ENCODE results near the gene GNE. TPM values are rescaled to one million over a fixed set of nuclear protein-coding genes. Genes with fewer than 3 reads are reported as not detected.

GNE gene
- polyA plus RNA-seq, 1 experiment = 14.7 TPM

- no peaks in the 10 kb centered on the region for H3K27me3 ChIP-seq (ENCODE audit: control insufficient read depth, insufficient read depth, low read length)
- H3K4me3 ChIP-seq (ENCODE audit: low read depth, low read length) = no peak overlapping the region
- DNase-seq (ENCODE audit: low read depth) = no peak
- TF ChIP-seq CTCF (IDR thresholded peaks at IDR 0.05; ENCODE audit: insufficient read depth, low read depth, low read length) = no peak
- ChIA-PET CTCF (interaction anchor here (0.6 kb wide), 1 partner anchor 38 kb away, joined by 4 read pairs; no protein-coding TSS in a partner anchor), POLR2A (no interaction called here)
- peaks cover 3% of the 10 kb centered on the region; the same call in 1 of the 2 replicates for H3K36me3 ChIP-seq (ENCODE audit: control insufficient read depth, insufficient read depth, low read length)
Observed at GRCh38 chr9:36237230-36237629, 21.0 kb downstream of the GNE start.

- Histone ChIP-seq H3K4me3 (ENCODE audit: low read depth, low read length) (no peak overlapping the region), H3K36me3 (ENCODE audit: control insufficient read depth, insufficient read depth, low read length) (peaks cover 17% of the 10 kb centered on the region), H3K27me3 (ENCODE audit: control insufficient read depth, insufficient read depth, low read length) (no peaks in the 10 kb centered on the region)
- POLR2A ChIA-PET = no interaction called here
- DNase-seq (ENCODE audit: low read depth) = no peak
- CTCF ChIA-PET = interaction anchor here (0.6 to 1.5 kb wide), 3 partner anchors 9 to 106 kb away, joined by 3 to 4 read pairs (median 3); no protein-coding TSS in a partner anchor
- TF ChIP-seq CTCF (IDR thresholded peaks at IDR 0.05; ENCODE audit: insufficient read depth, low read depth, low read length) = no peak
Observed at GRCh38 chr9:36222449-36222848, 35.8 kb downstream of the GNE start.

GRCh38 chr9:36221667-36222066, 36.6 kb downstream of the GNE start:
- no peaks in the 10 kb centered on the region for H3K27me3 ChIP-seq (ENCODE audit: control insufficient read depth, insufficient read depth, low read length)
- no peak overlapping the region for H3K4me3 ChIP-seq (ENCODE audit: low read depth, low read length)
- DNase-seq (ENCODE audit: low read depth) = no peak
- TF ChIP-seq CTCF (IDR thresholded peaks at IDR 0.05; ENCODE audit: insufficient read depth, low read depth, low read length) = no peak
- CTCF ChIA-PET = interaction anchor here (0.6 to 1.5 kb wide), 4 partner anchors 9 to 107 kb away, joined by 3 to 4 read pairs (median 3); no protein-coding TSS in a partner anchor
- POLR2A ChIA-PET = no interaction called here
- H3K36me3 ChIP-seq (ENCODE audit: control insufficient read depth, insufficient read depth, low read length) = peaks cover 20% of the 10 kb centered on the region

GRCh38 chr9:36218411-36218901, 39.8 kb downstream of the GNE start:
- ChIA-PET CTCF (no interaction called here), POLR2A (no interaction called here)
- H3K36me3 ChIP-seq (ENCODE audit: control insufficient read depth, insufficient read depth, low read length) = peaks cover 19% of the 10 kb centered on the region
- H3K27me3 ChIP-seq (ENCODE audit: control insufficient read depth, insufficient read depth, low read length) = no peaks in the 10 kb centered on the region
- TF ChIP-seq CTCF (IDR thresholded peaks at IDR 0.05; ENCODE audit: insufficient read depth, low read depth, low read length) = no peak
- H3K4me3 ChIP-seq (ENCODE audit: low read depth, low read length) = no peak overlapping the region
- DNase-seq (ENCODE audit: low read depth) = no peak

GRCh38 chr9:36218011-36218410, 40.2 kb downstream of the GNE start:
- H3K36me3 ChIP-seq (ENCODE audit: control insufficient read depth, insufficient read depth, low read length) = peaks cover 21% of the 10 kb centered on the region

More at GRCh38 chr9:36218011-36218410, 40.2 kb downstream of the GNE start:
- ChIA-PET CTCF (no interaction called here), POLR2A (no interaction called here)
- DNase-seq (ENCODE audit: low read depth) = no peak
- TF ChIP-seq CTCF (IDR thresholded peaks at IDR 0.05; ENCODE audit: insufficient read depth, low read depth, low read length) = no peak
- no peaks in the 10 kb centered on the region for H3K27me3 ChIP-seq (ENCODE audit: control insufficient read depth, insufficient read depth, low read length)
- no peak overlapping the region for H3K4me3 ChIP-seq (ENCODE audit: low read depth, low read length)

All from BJ (cell line).